ENCODE data around the gene RSRC1.
"Not testable (repeated sequence)": the region's sequence is repeated elsewhere in the genome, so short reads cannot be mapped to it uniquely, and the experiment has no call there.

RSRC1 gene

GRCh38 chr3:158244274-158244673 is 134.4 kb downstream of the RSRC1 start:
- no peak for DNase-seq

GRCh38 chr3:158247288-158247687 is 137.4 kb downstream of the RSRC1 start:
- DNase-seq, result no peak

- DNase-seq, result no peak
These were observed 138.4 kb downstream of the RSRC1 start for GRCh38 chr3:158248261-158248660.

GRCh38 chr3:158249183-158249582 is 139.3 kb downstream of the RSRC1 start:
- no peak for DNase-seq

GRCh38 chr3:158258619-158259018 is 148.7 kb downstream of the RSRC1 start:
- DNase-seq, result no peak

GRCh38 chr3:158260392-158260791 is 150.5 kb downstream of the RSRC1 start:
- DNase-seq, result no peak

GRCh38 chr3:158261371-158261991 is 151.6 kb downstream of the RSRC1 start:
- DNase-seq, result no peak

GRCh38 chr3:158264894-158265293 is 155.0 kb downstream of the RSRC1 start:
- no peak for DNase-seq

GRCh38 chr3:158267015-158267414 is 157.1 kb downstream of the RSRC1 start:
- DNase-seq, result no peak

GRCh38 chr3:158269942-158270341 is 160.1 kb downstream of the RSRC1 start:
- no peak for DNase-seq

- no peak for DNase-seq
These were observed 162.2 kb downstream of the RSRC1 start for GRCh38 chr3:158272081-158272480.

- DNase-seq, result no peak
These were observed 163.8 kb downstream of the RSRC1 start for GRCh38 chr3:158273656-158274055.

- DNase-seq, result no peak
These were observed 168.3 kb downstream of the RSRC1 start for GRCh38 chr3:158278187-158278586.

GRCh38 chr3:158279609-158280008 is 169.7 kb downstream of the RSRC1 start:
- DNase-seq, result no peak

- DNase-seq, result no peak
These were observed 185.9 kb downstream of the RSRC1 start for GRCh38 chr3:158295771-158296170.

GRCh38 chr3:158297940-158298339 is 188.1 kb downstream of the RSRC1 start:
- DNase-seq, result no peak

- DNase-seq, result no peak
These were observed 198.5 kb downstream of the RSRC1 start for GRCh38 chr3:158308236-158308928.

GRCh38 chr3:158312560-158313141 is 202.8 kb downstream of the RSRC1 start:
- no peak for DNase-seq

GRCh38 chr3:158313338-158313927 is 203.5 kb downstream of the RSRC1 start:
- no peak for DNase-seq

- no peak for DNase-seq
These were observed 204.8 kb downstream of the RSRC1 start for GRCh38 chr3:158314426-158315357.

- DNase-seq, result not testable (repeated sequence)
These were observed 220.0 kb downstream of the RSRC1 start for GRCh38 chr3:158329696-158330441.

- DNase-seq, result no peak
These were observed 221.0 kb downstream of the RSRC1 start for GRCh38 chr3:158330870-158331269.
